HG02763 (cell line): ENCODE data around the gene ARL17A.
"Not testable (repeated sequence)": the region's sequence is repeated elsewhere in the genome, so short reads cannot be mapped to it uniquely, and the experiment has no call there.

ENCODE experiments used
- ATAC-seq: cut with Tn5 transposase; IDR thresholded peaks from one replicate; pipeline ENCODE4 v1.9.1; 2021; ENCODE audit warnings: mild to moderate bottlenecking, moderate library complexity; ENCODE audit not compliant: unreplicated experiment

Gene ARL17A

GRCh38 chr17:46559155-46559554 is 20.3 kb downstream of the ARL17A start:
- ATAC-seq: not testable (repeated sequence)

- ATAC-seq: not testable (repeated sequence)
These were observed 30.9 kb downstream of the ARL17A start for GRCh38 chr17:46548607-46549006.

GRCh38 chr17:46534716-46535115 is 44.8 kb downstream of the ARL17A start:
- not testable (repeated sequence) for ATAC-seq

GRCh38 chr17:46512168-46512567 is 67.3 kb downstream of the ARL17A start, which contains the start of gene LRRC37A2:
TSS of gene LRRC37A2 (plus strand) at chr17:46512468. CDS start at chr17:46512713, 245 bp downstream.
- ATAC-seq: not testable (repeated sequence)

DNA sequence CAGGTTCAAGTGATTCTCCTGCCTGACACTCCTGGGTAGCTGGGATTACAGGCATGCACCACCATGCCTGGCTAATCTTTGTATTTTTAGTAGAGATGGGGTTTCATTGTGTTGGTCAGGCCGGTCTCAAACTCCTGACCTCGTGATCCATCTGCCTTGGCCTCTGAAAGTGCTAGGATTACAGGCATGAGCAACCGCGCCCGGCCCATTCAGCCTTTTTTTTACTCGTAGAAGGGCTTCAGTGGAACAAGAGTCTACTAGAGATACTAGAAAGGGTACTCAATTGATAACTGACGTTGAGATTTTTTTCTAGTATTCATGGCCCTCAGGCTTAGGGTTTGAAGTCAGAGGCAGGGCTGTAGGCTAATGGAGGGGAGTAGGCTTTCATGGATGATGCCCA is 73.6 kb downstream of the ARL17A start:
- ATAC-seq: not testable (repeated sequence)

DNA sequence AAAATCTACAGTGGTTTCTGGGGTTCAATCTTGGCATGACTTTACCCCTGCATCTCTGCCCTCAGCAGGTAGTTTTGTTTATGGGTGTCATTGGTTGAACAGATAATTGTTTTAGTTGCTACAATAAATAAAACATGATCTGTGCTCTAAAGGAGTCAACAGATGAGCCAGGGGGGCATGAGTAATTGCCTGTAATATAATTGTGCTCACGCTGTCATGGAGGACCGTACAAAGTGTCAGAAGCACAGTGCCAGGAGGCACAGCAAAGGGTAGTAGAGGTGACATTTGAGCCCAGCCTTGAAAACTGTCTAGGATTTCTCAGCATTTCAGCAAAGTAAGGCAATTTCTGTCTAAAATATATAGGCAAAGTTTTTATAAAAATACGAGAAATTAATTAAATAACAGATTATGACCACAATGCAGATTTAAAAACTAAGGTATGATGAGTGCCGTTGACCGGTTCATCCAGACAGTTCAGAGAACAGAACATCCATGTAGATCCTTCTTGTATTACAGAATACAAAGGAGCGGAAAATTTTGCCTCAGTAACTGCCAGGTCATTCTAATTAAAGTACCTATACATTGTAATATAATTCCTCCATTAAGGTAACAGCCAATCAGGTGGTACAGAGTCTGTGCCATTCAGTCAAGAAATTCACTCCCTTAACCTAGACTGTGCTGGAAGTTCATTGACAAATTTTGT is 79.9 kb downstream of the ARL17A start:
- not testable (repeated sequence) for ATAC-seq

DNA sequence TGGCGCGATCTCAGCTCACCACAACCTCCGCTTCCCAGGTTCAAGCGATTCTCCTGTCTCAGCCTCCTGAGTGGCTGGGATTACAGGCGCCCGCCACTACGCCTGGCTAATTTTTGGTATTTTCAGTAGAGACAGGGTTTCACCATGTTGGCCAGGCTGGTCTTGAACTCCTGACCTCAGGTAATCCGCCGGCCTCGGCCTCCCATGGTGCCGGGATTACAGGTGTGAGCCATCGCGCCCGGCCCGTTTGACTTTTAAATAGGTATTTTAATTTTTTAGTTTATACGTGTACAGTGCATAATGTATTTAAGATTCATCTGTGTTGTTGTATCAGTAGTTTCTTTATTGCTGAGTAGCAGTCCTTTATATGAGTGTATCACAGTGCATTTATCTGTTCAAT is 87.5 kb downstream of the ARL17A start:
- ATAC-seq: not testable (repeated sequence)

DNA sequence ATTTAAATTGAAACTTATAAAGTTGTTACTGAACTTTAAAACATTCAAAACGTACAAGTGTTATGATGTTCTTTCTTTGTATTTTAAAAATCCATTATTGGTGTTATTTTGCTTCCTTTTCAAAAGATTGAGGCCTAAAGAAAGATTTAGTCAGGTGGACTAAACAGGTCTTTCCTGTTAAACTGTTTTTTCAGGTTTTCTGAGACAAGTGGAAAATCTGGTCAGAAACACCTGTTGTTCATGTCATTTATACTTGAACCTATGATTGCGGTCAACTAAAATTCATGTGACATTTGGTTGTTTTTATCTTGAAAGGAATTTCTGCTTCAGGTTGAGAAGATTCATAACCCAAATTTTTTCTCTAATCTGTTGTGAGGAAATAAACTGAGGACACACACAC is 98.2 kb downstream of the ARL17A start:
- not testable (repeated sequence) for ATAC-seq

DNA sequence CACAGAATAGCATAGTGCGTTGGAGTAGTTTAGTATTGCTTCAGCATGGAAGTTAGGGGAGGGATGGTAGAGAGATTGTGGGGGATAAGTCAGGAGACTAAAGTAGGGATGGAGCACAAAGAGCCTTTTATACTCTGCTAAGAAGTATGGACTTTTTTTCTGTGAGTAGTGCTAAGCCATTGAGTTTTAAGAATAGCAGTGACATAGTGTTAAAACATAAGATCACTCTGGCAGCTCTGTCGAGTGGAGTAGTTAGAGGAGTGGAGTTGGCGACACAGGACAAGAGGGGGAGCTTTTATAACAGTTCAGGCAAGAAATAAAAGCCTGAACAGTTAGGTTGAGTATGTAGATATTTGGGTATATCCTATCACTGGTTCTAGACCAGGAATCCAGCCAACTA is 100.7 kb downstream of the ARL17A start:
- ATAC-seq: not testable (repeated sequence)

- ATAC-seq: not testable (repeated sequence)
These were observed 103.9 kb downstream of the ARL17A start for GRCh38 chr17:46475583-46475982.

DNA sequence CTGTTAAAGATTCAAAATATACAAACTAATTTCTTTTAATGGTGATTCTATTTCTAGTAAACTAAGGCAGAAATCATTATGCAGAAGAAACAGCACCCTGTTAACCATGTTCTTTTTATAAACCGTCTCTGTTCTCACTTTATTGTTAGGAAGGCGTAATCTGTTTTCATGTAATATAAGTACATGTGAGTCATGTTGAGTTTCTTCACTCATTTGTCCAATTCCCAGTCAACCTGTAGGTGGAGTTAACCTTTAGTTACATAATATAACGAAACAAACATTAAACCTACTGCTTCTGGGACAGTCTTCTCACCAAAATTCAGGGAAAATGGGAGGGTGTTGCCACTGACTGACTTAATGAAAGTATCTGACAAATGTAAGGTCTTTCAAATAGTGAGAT is 105.0 kb downstream of the ARL17A start:
- not testable (repeated sequence) for ATAC-seq

- ATAC-seq: not testable (repeated sequence)
These were observed 111.9 kb downstream of the ARL17A start for GRCh38 chr17:46467618-46468017.
